Neuronal stem cell (in vitro differentiated cells): ENCODE data around the gene MIF.
A peak's percentile ranks its signal among the peaks of the same experiment; 100 is the strongest.

Source experiments
- DNase-seq: peaks from one replicate; pipeline ENCODE4 v3.0.0-alpha.2; 2013; ENCODE audit warnings: low spot score
- H2AFZ ChIP-seq: one replicate; pipeline ENCODE4 v1.6.1; 2013; ENCODE audit warnings: mild to moderate bottlenecking, low read length, inconsistent platforms
- H2AK5ac ChIP-seq: 2 replicates; pipeline ENCODE4 v1.6.1; 2013; ENCODE audit warnings: low read depth, mild to moderate bottlenecking, inconsistent platforms, low read length, moderate library complexity, mixed read lengths
- H2BK120ac ChIP-seq: 2 replicates; pipeline ENCODE4 v1.6.1; 2013; ENCODE audit warnings: low read depth, mild to moderate bottlenecking, inconsistent platforms, low read length, moderate library complexity, mixed read lengths
- H2BK12ac ChIP-seq: one replicate; pipeline ENCODE4 v1.6.1; 2013; ENCODE audit warnings: low read length, inconsistent platforms
- H2BK15ac ChIP-seq: 2 replicates; pipeline ENCODE4 v1.6.1; 2013; ENCODE audit warnings: mild to moderate bottlenecking, low read length, inconsistent platforms, mixed read lengths
- H2BK5ac ChIP-seq: one replicate; pipeline ENCODE4 v1.6.1; 2013; ENCODE audit warnings: inconsistent platforms, mild to moderate bottlenecking, low read length, moderate library complexity
- H3K14ac ChIP-seq: one replicate; pipeline ENCODE4 v1.6.1; 2013; ENCODE audit warnings: low read length, inconsistent platforms
- H3K18ac ChIP-seq: 2 replicates; pipeline ENCODE4 v1.6.1; 2013; ENCODE audit warnings: low read length, inconsistent platforms
- H3K23ac ChIP-seq: 2 replicates; pipeline ENCODE4 v1.6.1; 2013; ENCODE audit warnings: low read depth, mild to moderate bottlenecking, mixed read lengths, low read length, inconsistent platforms; ENCODE audit not compliant: poor library complexity
- H3K27ac ChIP-seq: replicated peaks from 3 replicates; pipeline ENCODE4 v1.5.1; 2013; ENCODE audit warnings: low read length, inconsistent platforms
- H3K27me3 ChIP-seq, 3 experiments: 2 replicates each; pipeline ENCODE4 v1.6.1; 2013; ENCODE audit warnings: low read length in 3 of 3, mild to moderate bottlenecking in 2 of 3, inconsistent platforms in 1 of 3, low read depth in 1 of 3, mixed read lengths in 1 of 3, moderate library complexity in 1 of 3; ENCODE audit not compliant: control insufficient read depth in 3 of 3, insufficient read depth in 3 of 3
- H3K36me3 ChIP-seq, 2 donors: replicated peaks in 1 of 2; 2 replicates each; pipeline ENCODE4 v1.6.1; 2013; ENCODE audit warnings: low read length in 2 of 2; ENCODE audit not compliant: control insufficient read depth in 2 of 2, insufficient read depth in 2 of 2
- H3K4ac ChIP-seq: 2 replicates; pipeline ENCODE4 v1.6.1; 2013; ENCODE audit warnings: inconsistent platforms, mild to moderate bottlenecking, low read length, moderate library complexity
- H3K4me1 ChIP-seq, 2 donors: 1 replicate in 1 of 2; 2 replicates in 1 of 2; pipeline ENCODE4 v1.6.1; 2013; ENCODE audit warnings: low read length in 2 of 2, low read depth in 1 of 2; ENCODE audit not compliant: control insufficient read depth in 2 of 2, insufficient read depth in 1 of 2
- H3K4me2 ChIP-seq: one replicate; pipeline ENCODE4 v1.6.1; 2013; ENCODE audit warnings: mild to moderate bottlenecking, low read length, inconsistent platforms; ENCODE audit not compliant: insufficient read depth, poor library complexity, severe bottlenecking
- H3K4me3 ChIP-seq, 2 donors: 2 replicates each; pipeline ENCODE4 v1.5.1; 2013; ENCODE audit warnings: low read length in 2 of 2, mild to moderate bottlenecking in 2 of 2, inconsistent platforms in 1 of 2, moderate library complexity in 1 of 2
- H3K79me1 ChIP-seq: one replicate; pipeline ENCODE4 v1.6.1; 2013; ENCODE audit warnings: low read depth, mild to moderate bottlenecking, inconsistent platforms, low read length, moderate library complexity
- H3K9ac ChIP-seq: one replicate; pipeline ENCODE4 v1.6.1; 2013; ENCODE audit warnings: mild to moderate bottlenecking, low read depth, low read length, inconsistent platforms; ENCODE audit not compliant: poor library complexity
- H3K9me3 ChIP-seq, 2 donors: replicated peaks in 1 of 2; 2 replicates each; pipeline versions ENCODE3 to v1.6.1; 2013; ENCODE audit warnings: low read length in 2 of 2, mild to moderate bottlenecking in 2 of 2, inconsistent platforms in 1 of 2, low read depth in 1 of 2, mixed read lengths in 1 of 2, moderate library complexity in 1 of 2; ENCODE audit not compliant: control insufficient read depth in 2 of 2, insufficient read depth in 1 of 2
- H4K8ac ChIP-seq: one replicate; pipeline ENCODE4 v1.6.1; 2013; ENCODE audit warnings: low read depth, mild to moderate bottlenecking, inconsistent platforms, low read length, moderate library complexity
- H4K91ac ChIP-seq: one replicate; pipeline ENCODE4 v1.6.1; 2013; ENCODE audit warnings: low read length, low read depth, mild to moderate bottlenecking, inconsistent platforms; ENCODE audit not compliant: poor library complexity
- WGBS, 2 donors: extraction: QIAGEN DNeasy Blood & Tissue Kit; methylation state at CpG; one replicate each; pipeline ENCODE4 v1.1.7; 2013; ENCODE audit warnings: missing lambda C conversion rate in 2 of 2, mixed read lengths in 1 of 2; ENCODE audit not compliant: insufficient read length in 2 of 2, insufficient replicate concordance in 1 of 2; ENCODE audit errors: extremely low coverage in 2 of 2; 5-methylcytosine and 5-hydroxymethylcytosine counted together

The MIF gene

GRCh38 chr22:23894710-23895598, 771 bp downstream of the MIF start:
- Histone ChIP-seq H4K8ac (no peak overlapping the region), H3K4me2 (peak overlapping the region; percentile 92), H3K18ac (peak overlapping the region; percentile 99), H2BK12ac (peak overlapping the region; percentile 53), H2AK5ac (peak overlapping the region; percentile 93), H3K36me3 (peaks cover 21 to 29% of the 10 kb centered on the region in 2 donors), H3K27ac (peak overlapping the region; percentile 90), H3K14ac (peak overlapping the region; percentile 91), H3K9ac (peak overlapping the region; percentile 99), H2AFZ (peak overlapping the region; percentile 84), H3K9me3 (peaks cover 7 to 29% of the 10 kb centered on the region in 2 donors), H4K91ac (peak overlapping the region; percentile 77), H2BK120ac (peak overlapping the region; percentile 58), H3K4me1 (peaks cover 2 to 16% of the 10 kb centered on the region in 2 donors), H2BK5ac (peak overlapping the region; percentile 97), H3K27me3 (no peaks in the 10 kb centered on the region), H3K79me1 (peaks cover 6% of the 10 kb centered on the region), H3K4me3 (peak overlapping the region; percentile 60 to 92), H3K4ac (no peak overlapping the region), H2BK15ac (peak overlapping the region; percentile 91), H3K23ac (peak overlapping the region; percentile 98)
- no CpG with 5 or more reads among the region's 79 CpGs for WGBS, 2 donors
- peak; percentile 61 for DNase-seq

- H3K23ac ChIP-seq: no peak overlapping the region
- H3K4me3 ChIP-seq: peak overlapping the region; percentile 60 to 92
- no peak for DNase-seq
- no CpG with 5 or more reads among the region's 16 CpGs for WGBS, 2 donors
- peaks cover 7 to 29% of the 10 kb centered on the region in 2 donors for H3K9me3 ChIP-seq
- H3K4me1 ChIP-seq: peaks cover 2 to 16% of the 10 kb centered on the region in 2 donors
- H2AFZ ChIP-seq: no peak overlapping the region
- no peaks in the 10 kb centered on the region for H3K27me3 ChIP-seq
- no peak overlapping the region for H3K14ac ChIP-seq
- no peak overlapping the region for H4K91ac ChIP-seq
- peak overlapping the region; percentile 17 for H3K9ac ChIP-seq
- H3K36me3 ChIP-seq: peaks cover 21 to 29% of the 10 kb centered on the region in 2 donors
- no peak overlapping the region for H3K4ac ChIP-seq
- no peak overlapping the region for H2BK15ac ChIP-seq
- peak overlapping the region; percentile 21 for H2BK120ac ChIP-seq
- H2BK12ac ChIP-seq: no peak overlapping the region
- H3K4me2 ChIP-seq: peak overlapping the region; percentile 92
- H3K18ac ChIP-seq: no peak overlapping the region
- H3K27ac ChIP-seq: no peak overlapping the region
- H2BK5ac ChIP-seq: peak overlapping the region; percentile 97
- peak overlapping the region; percentile 93 for H2AK5ac ChIP-seq
- H4K8ac ChIP-seq: no peak overlapping the region
- H3K79me1 ChIP-seq: peaks cover 6% of the 10 kb centered on the region
These were observed 1.5 kb downstream of the MIF start for GRCh38 chr22:23895599-23896144.

DNA sequence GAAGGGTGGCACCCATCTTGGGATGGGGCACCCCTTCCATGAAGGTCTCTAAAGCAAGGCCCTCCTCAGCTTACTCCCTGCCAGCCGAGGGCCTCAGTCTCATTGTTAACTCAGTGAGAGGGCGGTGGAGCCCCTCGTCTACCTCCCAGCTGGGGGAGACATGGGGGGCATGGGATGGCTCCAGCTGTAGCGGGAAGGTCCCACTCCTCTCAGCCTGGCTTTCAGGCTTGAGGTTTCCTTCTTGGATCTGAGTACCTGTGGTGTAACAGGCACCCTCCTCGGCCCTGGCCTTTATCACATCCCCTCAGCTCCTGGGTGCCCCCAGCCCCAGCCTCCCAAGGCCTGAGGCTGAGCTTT, 2.0 kb downstream of the MIF start:
- H3K9me3 ChIP-seq: peaks cover 7 to 25% of the 10 kb centered on the region in 2 donors
- H3K4ac ChIP-seq: no peak overlapping the region
- H2BK15ac ChIP-seq: no peak overlapping the region
- H2AFZ ChIP-seq: no peak overlapping the region
- H2BK5ac ChIP-seq: peak overlapping the region; percentile 76
- no peak overlapping the region for H3K4me2 ChIP-seq
- H3K9ac ChIP-seq: peak overlapping the region; percentile 17
- peaks cover 6% of the 10 kb centered on the region for H3K79me1 ChIP-seq
- no peak overlapping the region for H3K4me3 ChIP-seq
- WGBS, 2 donors: no CpG with 5 or more reads among the region's 5 CpGs
- no peak for DNase-seq
- H4K8ac ChIP-seq: no peak overlapping the region
- no peak overlapping the region for H2BK12ac ChIP-seq
- no peaks in the 10 kb centered on the region for H3K27me3 ChIP-seq
- no peak overlapping the region for H3K18ac ChIP-seq
- H2AK5ac ChIP-seq: peak overlapping the region; percentile 20
- no peak overlapping the region for H3K23ac ChIP-seq
- H3K27ac ChIP-seq: no peak overlapping the region
- H3K14ac ChIP-seq: no peak overlapping the region
- no peak overlapping the region for H4K91ac ChIP-seq
- H2BK120ac ChIP-seq: no peak overlapping the region
- H3K4me1 ChIP-seq: peaks cover 2 to 16% of the 10 kb centered on the region in 2 donors
- peaks cover 21 to 29% of the 10 kb centered on the region in 2 donors for H3K36me3 ChIP-seq

GRCh38 chr22:23896523-23897186, 2.5 kb downstream of the MIF start:
- Histone ChIP-seq H3K4me1 (peaks cover 2 to 16% of the 10 kb centered on the region in 2 donors), H3K9ac (peak overlapping the region; percentile 53), H3K9me3 (peaks cover 5 to 19% of the 10 kb centered on the region in 2 donors), H3K27ac (no peak overlapping the region), H3K4me2 (no peak overlapping the region), H3K4me3 (no peak overlapping the region), H3K18ac (no peak overlapping the region), H3K27me3 (no peaks in the 10 kb centered on the region), H2BK5ac (peak overlapping the region; percentile 76), H2AK5ac (peak overlapping the region; percentile 20), H4K91ac (no peak overlapping the region), H3K79me1 (peaks cover 6% of the 10 kb centered on the region), H2BK15ac (no peak overlapping the region), H3K36me3 (peaks cover 21 to 29% of the 10 kb centered on the region in 2 donors), H4K8ac (no peak overlapping the region), H3K14ac (no peak overlapping the region), H2BK12ac (no peak overlapping the region), H2AFZ (no peak overlapping the region), H3K4ac (no peak overlapping the region), H3K23ac (peak overlapping the region; percentile 62), H2BK120ac (no peak overlapping the region)
- DNase-seq: no peak
- WGBS, 2 donors: no CpG with 5 or more reads among the region's 8 CpGs
